HG03060 (cell line): ENCODE data around the gene ZNF311.
"Not testable (repeated sequence)": the region's sequence is repeated elsewhere in the genome, so short reads cannot be mapped to it uniquely, and the experiment has no call there.

Experiments used
- ATAC-seq: cut with Tn5 transposase; IDR thresholded peaks from one replicate; pipeline ENCODE4 v1.9.1; 2021; ENCODE audit warnings: low read depth, moderate number of reproducible peaks; ENCODE audit not compliant: unreplicated experiment

The ZNF311 gene

DNA sequence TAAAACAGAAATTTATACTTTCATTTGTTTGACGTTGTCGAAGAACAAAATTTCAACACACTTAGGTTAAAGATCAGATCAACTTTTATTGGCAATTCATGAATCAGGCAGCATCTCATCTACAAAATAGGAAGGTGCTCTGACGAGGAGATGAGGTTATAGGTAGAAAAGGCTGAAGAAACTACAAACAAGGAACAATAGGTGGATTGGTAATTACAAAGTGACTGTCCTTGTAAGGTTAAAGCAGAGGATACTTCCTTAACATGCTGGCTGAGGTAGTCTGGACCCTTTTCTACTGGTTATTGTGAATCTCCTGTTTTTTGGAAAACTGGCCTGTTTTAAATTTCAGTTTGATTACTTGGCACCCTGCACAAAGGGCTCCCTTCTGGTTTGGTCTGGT is 48.8 kb downstream of the ZNF311 start:
- ATAC-seq = no peak

DNA sequence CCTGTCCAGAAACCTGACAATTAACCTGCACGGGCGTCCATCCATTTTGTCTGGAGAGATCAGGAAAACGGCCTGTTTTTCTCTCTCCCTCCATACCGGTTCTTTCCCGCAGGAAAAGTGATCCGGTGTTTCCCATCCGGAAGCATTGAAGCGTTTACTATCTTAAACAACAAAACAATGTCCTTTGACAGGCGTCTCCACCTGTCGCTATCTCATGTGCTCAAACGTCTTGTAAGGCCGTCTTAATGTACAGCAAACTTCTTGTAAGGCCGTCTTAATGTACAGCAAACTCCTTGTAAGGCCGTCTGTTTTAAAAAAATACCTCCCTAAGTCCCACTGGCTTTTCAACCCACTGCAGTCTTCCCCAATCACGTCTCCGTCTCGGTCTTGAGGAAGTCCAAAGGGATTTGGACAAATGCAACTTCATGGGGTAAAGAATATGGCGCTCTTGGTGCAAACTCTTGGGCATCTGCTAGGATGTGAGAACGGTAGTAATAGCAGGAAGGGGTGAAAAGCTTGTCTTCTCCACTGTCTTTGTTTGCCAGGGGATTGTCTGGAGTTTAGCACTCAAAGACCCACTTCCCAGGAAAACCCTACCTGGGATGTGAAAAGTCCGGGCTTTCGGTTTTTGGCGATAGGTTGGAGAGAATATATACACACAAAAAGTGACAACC is 51.4 kb downstream of the ZNF311 start:
- no peak for ATAC-seq

DNA sequence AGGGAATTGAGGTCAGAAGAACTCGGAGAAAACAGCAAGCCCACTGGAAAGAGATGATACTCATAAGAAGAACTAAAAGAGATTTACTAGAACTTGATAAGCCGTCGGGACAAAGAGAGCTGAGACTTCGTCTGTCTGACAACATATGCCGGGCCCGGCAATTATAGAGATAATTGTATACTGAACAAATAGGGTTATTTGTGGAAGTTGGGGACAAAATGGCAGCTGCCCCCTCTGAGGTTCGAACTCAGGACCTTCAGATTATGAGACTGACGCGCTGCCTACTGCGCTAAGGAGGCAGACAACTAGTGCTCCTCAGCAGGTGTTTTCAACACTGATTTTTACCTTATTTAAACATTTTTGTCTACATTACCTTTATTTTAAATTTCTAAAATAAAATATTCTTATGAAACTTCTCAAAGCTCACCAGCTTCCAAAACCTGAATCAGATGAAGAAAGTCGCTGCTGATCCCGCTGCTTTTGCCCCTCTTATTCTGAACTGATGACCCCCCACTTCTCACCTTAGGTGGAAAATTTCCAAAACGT is 52.0 kb downstream of the ZNF311 start:
- no peak for ATAC-seq

DNA sequence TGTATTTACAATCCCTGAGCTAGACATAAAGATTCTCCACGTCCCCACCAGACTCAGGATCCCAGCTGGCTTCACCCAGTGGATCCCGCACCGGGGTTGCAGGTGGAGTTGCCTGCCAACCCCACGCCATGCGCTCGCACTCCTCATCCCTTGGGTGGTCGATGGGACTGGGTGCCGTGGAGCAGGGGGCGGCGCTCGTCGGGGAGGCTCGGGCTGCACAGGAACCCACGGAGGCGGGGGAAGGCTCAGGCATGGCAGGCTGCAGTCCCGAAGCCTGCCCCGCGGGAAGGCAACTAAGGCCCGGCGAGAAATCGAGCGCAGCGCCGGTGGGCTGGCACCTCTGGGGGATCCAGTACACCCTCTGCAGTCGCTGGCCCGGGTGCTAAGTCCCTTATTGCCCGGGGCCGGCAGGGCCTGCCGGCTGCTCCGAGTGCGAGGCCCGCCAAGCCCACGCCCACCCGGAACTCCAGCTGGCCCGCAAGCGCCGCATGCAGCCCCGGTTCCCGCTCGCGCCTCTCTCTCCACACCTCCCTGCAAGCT is 55.4 kb downstream of the ZNF311 start:
- not testable (repeated sequence) for ATAC-seq

DNA sequence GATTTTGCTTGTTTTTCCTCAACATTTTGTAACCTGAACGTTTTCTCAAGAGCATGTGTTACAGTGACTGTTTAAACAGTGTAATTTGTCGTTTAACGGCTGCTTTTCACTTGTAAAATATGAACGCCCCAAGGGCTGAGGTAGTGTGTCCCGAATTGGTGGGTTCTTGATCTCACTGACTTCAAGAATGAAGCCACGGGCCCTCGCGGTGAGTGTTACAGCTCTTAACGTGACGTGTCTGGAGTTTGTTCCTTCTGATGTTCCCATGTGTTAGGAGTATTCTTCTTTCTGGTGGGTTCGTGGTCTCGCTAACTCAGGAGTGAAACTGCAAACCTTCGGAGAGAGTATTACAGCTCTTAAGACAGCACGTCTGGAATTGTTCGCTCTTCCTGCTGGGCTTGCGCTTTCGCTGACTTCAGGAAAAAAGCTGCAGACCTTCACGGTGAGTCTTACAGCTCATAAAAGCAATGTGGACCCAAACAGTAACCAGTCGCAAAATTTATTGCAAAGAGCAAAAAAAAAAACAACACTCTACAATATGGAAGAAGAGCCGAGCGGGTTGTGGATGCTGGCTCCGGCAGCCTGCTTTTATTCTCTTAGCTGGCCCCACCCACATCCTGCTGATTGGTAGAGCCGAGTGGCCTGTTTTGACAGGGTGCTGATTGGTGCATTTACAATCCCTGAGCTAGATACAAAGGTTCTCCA is 56.2 kb downstream of the ZNF311 start:
- no peak for ATAC-seq

DNA sequence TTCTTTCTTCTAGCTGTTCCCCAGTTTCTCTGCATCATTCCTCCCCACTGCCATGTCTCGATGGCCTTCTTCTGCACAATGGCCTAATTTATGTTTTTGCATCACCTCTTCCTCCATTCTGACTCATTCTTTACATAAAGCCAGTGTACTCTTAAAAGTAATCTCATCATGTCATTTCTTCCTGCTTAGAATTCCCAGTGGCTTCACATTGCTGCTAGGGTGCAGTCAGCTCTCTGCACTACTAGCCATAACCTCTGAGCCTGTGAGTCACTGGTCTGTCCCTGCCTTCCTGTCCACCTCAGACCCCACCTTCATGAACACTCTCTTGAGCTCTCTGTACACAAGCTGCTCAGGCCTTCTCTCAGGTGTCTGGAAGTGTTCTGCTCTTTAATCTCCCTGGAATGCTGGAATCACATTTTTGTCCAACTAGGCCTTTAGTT is 57.3 kb downstream of the ZNF311 start:
- no peak for ATAC-seq

DNA sequence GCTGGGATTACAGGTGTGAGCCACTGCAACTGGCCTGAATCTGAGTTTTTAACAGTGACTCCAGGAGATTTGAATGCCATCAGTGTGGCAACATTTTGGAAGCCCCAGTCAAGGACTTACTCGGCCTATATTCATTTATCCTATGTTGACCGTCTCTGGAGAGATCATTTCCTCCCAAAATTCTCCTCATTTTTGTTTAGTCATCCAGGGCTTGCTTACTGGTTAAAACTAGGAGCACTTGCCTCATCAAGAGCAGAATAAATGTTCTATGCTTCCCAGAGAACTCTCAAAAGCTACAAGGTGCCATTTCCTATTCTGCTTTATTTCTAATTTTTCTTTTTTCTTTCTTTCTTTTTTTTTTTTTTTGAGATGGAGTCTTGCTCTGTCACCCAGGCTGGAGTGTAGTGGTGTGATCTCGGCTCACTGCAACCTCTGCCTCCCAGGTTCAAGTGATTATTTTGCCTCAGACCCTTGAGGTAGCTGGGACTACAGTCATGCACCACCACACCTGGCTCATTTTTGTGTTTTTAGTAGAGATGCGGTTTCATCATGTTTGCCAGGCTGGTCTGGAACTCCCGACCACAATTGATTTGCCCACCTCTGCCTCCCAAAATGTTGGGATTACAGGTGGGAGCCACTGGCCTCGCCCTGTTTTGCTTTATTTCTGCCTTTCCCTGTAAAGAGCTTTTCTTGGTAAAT is 57.9 kb downstream of the ZNF311 start:
- ATAC-seq = no peak

DNA sequence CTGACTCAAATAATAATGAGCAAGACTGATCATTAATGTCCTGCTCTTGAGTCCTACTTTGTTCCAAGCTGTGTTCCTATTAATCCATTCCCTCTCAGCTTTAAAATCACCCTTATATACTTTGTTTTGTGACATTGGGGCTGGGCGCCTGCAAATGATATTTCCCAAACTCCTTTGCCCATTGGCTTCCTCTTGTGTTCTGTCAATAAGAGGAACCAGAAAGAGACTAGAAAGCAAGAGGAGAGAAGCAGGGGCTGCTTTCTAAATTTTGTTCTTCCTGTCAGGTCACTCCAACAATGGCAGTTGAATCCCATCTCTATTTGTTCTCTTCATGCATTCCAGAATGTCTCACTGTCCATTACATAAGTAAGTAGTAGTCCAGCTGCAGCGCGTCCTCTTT is 59.8 kb downstream of the ZNF311 start:
- ATAC-seq = no peak
